ENCODE measurements around the gene TNFAIP6.
"Not testable (repeated sequence)": the region's sequence is repeated elsewhere in the genome, so short reads cannot be mapped to it uniquely, and the experiment has no call there.

TNFAIP6 gene

GRCh38 chr2:151409601-151410484 lies 52.5 kb downstream of the TNFAIP6 start, which contains the start of gene RIF1:
Gene RIF1, plus strand, starts transcription at chr2:151409902. Its CDS starts 522 bp downstream, at chr2:151410424.
- Histone ChIP-seq H3K9me3 (ENCODE audit: low read length) (no peaks in the 10 kb centered on the region), H3K27me3 (ENCODE audit: insufficient read depth, low read length) (no peaks in the 10 kb centered on the region), H3K4me1 (ENCODE audit: insufficient read depth, low read length) (peaks cover 8% of the 10 kb centered on the region), H3K36me3 (ENCODE audit: insufficient read depth, low read length) (peaks cover 33% of the 10 kb centered on the region), H2AFZ (ENCODE audit: low read depth, low read length) (peak within 1 kb of the TSS; percentile 81), H3K4me3 (ENCODE audit: low read length) (peak within 1 kb of the TSS; percentile 97)

DNA sequence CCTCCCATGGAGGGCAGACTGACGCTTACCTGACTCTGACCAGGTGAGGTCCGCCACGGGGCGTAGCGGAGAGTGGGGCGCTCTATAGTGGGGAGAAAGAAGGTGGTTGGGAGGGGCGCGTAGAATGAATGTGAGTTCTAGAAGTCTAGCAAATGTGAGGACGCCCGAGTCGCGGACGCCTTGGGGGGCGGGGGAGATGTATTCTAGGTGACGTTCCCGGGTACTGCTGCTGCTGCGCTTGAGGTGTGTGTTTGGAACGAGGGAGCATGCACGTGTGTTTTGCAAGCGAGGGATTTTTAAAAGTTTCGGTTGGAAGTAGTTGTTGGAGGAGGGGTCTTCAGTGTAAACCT lies 53.1 kb downstream of the TNFAIP6 start:
- Histone ChIP-seq H2AFZ (ENCODE audit: low read depth, low read length) (peak overlapping the region; percentile 81), H3K4me3 (ENCODE audit: low read length) (peak overlapping the region; percentile 97), H3K36me3 (ENCODE audit: insufficient read depth, low read length) (peaks cover 36% of the 10 kb centered on the region), H3K9me3 (ENCODE audit: low read length) (no peaks in the 10 kb centered on the region), H3K27me3 (ENCODE audit: insufficient read depth, low read length) (no peaks in the 10 kb centered on the region), H3K4me1 (ENCODE audit: insufficient read depth, low read length) (peaks cover 8% of the 10 kb centered on the region)

GRCh38 chr2:151417650-151418049 lies 60.3 kb downstream of the TNFAIP6 start:
- Histone ChIP-seq H3K4me1 (ENCODE audit: insufficient read depth, low read length) (no peaks in the 10 kb centered on the region), H3K36me3 (ENCODE audit: insufficient read depth, low read length) (peaks cover 88% of the 10 kb centered on the region), H3K27me3 (ENCODE audit: insufficient read depth, low read length) (no peaks in the 10 kb centered on the region), H3K9me3 (ENCODE audit: low read length) (no peaks in the 10 kb centered on the region), H3K4me3 (ENCODE audit: low read length) (no peak overlapping the region), H2AFZ (ENCODE audit: low read depth, low read length) (no peak overlapping the region)

GRCh38 chr2:151421681-151422080 lies 64.3 kb downstream of the TNFAIP6 start:
- H3K27me3 ChIP-seq (ENCODE audit: insufficient read depth, low read length); H2AFZ ChIP-seq (ENCODE audit: low read depth, low read length); H3K4me1 ChIP-seq (ENCODE audit: insufficient read depth, low read length); H3K4me3 ChIP-seq (ENCODE audit: low read length); H3K9me3 ChIP-seq (ENCODE audit: low read length): not testable (repeated sequence)
- peaks cover 83% of the 10 kb centered on the region for H3K36me3 ChIP-seq (ENCODE audit: insufficient read depth, low read length)

DNA sequence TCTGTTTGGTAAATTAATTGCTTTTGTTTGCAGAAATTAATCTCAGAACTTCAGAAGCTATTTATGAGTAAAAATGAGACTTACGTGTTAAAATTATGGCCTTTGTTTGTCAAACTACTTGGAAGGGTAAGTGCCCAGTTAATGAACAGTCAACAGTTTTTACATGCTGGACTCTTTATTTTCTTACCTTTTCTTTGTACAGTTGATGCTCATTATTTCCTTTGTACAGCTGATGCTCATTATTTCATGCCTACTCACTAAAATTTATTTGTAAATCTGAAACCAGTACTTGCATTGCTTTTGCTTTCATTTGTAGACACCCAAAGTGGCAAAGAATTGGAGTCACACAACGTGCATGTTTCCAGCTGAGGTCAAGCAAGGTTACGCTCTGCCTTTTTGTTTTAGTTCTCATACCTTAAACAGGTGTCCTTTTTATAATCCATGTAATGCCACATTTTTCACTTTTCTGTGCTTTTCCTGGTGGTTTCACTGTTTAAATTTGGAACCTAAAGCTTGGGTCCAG lies 65.6 kb downstream of the TNFAIP6 start:
- no peaks in the 10 kb centered on the region for H3K4me1 ChIP-seq (ENCODE audit: insufficient read depth, low read length)
- no peaks in the 10 kb centered on the region for H3K27me3 ChIP-seq (ENCODE audit: insufficient read depth, low read length)
- no peaks in the 10 kb centered on the region for H3K9me3 ChIP-seq (ENCODE audit: low read length)
- H2AFZ ChIP-seq (ENCODE audit: low read depth, low read length) = no peak overlapping the region
- H3K4me3 ChIP-seq (ENCODE audit: low read length) = no peak overlapping the region
- peaks cover 76% of the 10 kb centered on the region for H3K36me3 ChIP-seq (ENCODE audit: insufficient read depth, low read length)

- Histone ChIP-seq H3K36me3 (ENCODE audit: insufficient read depth, low read length) (peaks cover 76% of the 10 kb centered on the region), H2AFZ (ENCODE audit: low read depth, low read length) (no peak overlapping the region), H3K9me3 (ENCODE audit: low read length) (no peaks in the 10 kb centered on the region), H3K4me1 (ENCODE audit: insufficient read depth, low read length) (no peaks in the 10 kb centered on the region), H3K27me3 (ENCODE audit: insufficient read depth, low read length) (no peaks in the 10 kb centered on the region), H3K4me3 (ENCODE audit: low read length) (no peak overlapping the region)
Observed at GRCh38 chr2:151423760-151424159, 66.4 kb downstream of the TNFAIP6 start.
